Measurements from ENCODE around the gene CPSF4.

CPSF4 gene

DNA sequence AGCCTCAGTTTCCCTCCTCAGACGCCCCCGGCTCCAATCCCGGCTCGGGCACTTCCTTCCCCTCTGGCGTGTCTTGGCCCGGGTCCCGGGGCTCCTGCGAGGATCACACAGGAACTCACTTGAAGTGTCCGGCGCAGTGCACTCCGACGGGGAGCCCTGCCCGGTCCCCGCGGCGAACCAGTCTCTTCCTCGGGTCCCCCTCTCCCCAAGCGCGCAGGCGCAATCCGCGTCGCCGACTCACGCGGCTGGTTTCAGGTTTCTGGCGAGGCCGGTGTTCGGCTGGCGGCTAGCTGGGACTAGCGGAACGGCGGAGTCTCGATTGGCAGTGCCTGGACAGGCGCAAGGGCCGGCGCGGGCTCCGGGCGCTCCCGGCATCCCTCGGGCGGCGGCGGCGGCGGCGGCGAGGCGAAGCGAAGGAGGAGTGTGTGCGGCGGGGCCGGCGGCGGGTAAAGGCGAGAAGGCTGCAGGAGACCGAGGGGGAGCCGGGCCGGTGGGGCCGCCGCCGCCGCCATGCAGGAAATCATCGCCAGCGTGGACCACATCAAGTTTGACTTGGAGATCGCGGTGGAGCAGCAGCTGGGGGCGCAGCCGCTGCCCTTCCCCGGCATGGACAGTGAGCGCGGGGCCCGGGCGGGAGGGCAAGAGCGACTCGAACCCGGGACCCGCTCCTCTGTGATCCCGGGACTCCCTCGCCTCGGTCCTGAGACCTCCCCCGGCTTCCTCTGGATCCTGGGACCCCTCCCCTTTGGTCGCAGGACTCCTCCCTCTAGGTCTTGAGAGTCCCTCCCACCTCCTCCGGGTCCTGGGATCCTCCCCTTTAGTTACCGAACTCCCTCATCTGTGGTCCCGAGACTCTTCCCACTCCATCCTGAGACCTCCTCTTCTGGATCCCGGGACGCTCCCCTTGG is at the start of gene CPSF4, which contains the start of gene PTCD1:
TSS of gene CPSF4 (plus strand) at position 371 of the 908 bp plus-strand sequence. CDS start at position 511, 140 bp downstream.
TSS of gene PTCD1 (minus strand) at position 226 of the 908 bp plus-strand sequence. CDS start 3,556 bp downstream, outside the sequence.
- DNase-seq (ENCODE audit: low read depth, low spot score), result peak; percentile 85

DNA sequence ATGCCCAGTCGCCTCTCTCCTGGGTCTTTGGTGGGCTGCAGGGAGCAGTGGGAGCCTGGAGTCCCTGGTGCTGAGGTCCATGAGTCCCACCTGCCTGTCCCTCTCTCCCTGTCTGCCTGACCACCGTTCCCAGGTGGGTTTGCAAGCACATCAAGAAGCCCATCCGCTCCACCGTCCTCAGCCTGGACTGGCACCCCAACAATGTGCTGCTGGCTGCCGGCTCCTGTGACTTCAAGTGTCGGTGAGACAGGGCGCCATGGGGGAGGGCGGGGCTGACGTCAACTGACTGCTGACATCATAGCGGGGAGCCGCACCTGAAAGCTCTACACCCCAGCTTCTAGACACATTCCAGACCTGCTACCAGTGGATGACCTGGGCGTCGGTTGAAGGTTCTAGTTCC is 49.0 kb upstream of the CPSF4 start:
- no peak for DNase-seq (ENCODE audit: low read depth, low spot score)

DNA sequence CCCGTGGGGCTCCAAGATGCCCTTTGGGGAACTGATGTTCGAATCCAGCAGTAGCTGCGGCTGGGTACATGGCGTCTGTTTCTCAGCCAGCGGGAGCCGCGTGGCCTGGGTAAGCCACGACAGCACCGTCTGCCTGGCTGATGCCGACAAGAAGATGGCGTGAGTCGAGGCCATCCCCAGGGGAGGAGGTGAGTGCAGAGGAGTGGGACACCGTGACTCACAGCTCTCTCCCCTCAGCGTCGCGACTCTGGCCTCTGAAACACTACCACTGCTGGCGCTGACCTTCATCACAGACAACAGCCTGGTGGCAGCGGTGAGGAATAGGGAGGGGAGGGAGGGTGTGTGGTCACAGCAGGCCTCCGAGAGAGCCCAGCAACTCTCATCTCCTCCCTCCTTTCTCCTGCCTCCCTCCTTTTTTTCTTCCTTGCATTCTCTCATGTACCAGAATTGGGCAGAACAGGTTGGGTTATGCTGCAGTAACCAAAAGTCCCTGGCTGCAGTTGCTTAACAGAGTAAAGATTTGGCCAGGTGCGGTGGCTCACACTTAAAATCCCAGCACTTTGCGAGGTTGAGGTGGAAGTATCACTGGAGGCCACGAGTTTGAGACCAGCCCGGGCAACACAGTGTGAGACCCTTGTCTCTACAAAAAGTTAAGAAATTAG is 47.7 kb upstream of the CPSF4 start:
- DNase-seq (ENCODE audit: low read depth, low spot score), result no peak

DNA sequence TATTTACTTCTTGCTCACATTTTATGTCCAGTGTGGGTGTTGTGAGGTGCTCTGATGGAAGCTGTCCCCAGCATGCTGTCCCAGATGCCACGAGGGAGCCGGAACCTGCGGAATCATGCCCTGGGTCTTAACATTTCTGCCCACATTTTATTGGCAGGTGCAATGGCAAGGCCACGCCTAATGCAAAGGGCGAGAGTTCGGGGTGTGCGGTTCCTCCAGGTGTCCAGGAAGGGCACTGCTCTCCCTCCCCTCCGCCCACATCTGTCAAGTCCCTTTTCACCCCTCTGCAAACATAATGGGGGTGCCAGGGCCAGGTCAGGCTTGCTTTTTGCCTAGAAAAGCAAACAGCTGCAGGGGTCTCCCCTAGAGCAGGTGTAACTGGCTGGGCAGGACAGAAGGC is 46.7 kb upstream of the CPSF4 start:
- DNase-seq (ENCODE audit: low read depth, low spot score), result no peak

DNA sequence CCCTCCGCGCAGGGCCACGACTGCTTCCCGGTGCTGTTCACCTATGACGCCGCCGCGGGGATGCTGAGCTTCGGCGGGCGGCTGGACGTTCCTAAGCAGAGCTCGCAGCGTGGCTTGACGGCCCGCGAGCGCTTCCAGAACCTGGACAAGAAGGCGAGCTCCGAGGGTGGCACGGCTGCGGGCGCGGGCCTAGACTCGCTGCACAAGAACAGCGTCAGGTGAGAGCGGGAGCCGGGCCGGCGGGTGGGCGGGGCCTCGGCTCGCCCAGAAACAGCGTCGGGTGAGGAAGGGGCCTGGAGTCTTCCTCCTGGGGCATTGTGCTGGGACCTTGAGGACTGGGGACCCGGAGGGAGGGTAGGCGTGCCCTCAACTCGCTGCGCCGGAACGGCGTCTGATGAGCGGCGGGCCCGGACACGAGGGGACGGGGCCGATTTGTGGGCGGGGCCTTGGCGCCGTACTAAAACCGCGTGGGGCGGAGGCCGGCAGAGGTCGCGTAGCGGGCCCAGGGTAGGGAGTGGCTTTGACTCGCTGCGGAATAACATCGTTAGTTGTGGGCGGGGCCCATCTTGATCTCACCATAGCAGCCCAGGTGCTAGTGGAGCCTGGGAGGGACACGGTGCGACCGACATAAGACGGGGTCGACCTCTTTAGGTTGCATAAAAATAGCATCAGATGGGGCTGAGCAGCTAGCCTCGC is 45.9 kb upstream of the CPSF4 start:
- DNase-seq (ENCODE audit: low read depth, low spot score), result no peak

DNA sequence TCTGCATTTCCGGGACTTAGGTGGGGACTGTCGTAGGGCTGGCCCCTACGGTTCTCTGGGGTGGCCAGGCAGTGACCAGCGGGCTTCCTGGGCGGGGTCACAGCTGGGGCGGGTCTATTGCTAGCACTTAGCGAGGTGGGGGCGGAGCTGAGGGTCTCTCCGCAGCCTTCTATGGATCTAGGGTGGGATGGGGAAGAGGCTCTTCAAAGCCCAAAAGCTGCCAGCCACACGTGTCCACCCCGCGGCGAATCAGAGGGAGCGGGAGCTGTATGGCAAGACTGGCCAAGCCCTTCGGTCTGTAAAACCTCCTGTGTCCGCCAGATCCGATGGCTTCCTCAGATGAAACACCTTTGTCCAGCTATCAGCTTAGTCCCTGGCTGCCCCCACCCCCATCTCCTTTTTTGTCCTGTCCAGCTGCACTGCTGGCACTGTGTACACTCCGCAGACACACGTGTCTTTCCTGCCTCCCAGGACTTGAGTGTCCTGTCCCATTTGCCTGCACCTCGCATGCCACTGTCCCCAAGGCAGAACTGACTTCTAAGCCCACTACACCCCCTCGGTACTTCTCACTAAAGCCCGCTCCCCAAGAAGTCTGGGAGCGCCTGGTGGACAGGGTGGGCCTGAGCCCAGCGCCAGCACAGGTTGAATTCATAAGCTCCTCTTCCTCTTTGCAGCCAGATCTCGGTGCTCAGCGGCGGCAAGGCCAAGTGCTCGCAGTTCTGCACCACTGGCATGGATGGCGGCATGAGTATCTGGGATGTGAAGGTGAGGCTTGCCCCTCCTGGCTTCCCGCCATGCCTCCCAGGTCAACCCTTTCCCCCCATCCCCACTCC is 45.2 kb upstream of the CPSF4 start:
- no peak for DNase-seq (ENCODE audit: low read depth, low spot score)

DNA sequence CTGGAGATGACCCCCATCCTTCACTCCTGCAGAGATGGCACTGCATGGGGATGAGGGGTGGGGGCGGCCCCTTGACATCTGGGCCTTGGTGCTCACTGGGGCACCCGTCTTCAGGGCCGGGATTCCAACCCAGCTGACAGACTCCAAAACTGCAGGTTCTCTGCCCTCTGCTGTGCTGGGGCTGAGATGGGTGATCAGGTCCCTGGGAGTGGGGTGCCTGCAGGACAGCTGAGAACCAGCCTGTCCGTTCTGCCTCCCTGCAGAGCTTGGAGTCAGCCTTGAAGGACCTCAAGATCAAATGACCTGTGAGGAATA is 44.6 kb upstream of the CPSF4 start:
- DNase-seq (ENCODE audit: low read depth, low spot score), result no peak

DNA sequence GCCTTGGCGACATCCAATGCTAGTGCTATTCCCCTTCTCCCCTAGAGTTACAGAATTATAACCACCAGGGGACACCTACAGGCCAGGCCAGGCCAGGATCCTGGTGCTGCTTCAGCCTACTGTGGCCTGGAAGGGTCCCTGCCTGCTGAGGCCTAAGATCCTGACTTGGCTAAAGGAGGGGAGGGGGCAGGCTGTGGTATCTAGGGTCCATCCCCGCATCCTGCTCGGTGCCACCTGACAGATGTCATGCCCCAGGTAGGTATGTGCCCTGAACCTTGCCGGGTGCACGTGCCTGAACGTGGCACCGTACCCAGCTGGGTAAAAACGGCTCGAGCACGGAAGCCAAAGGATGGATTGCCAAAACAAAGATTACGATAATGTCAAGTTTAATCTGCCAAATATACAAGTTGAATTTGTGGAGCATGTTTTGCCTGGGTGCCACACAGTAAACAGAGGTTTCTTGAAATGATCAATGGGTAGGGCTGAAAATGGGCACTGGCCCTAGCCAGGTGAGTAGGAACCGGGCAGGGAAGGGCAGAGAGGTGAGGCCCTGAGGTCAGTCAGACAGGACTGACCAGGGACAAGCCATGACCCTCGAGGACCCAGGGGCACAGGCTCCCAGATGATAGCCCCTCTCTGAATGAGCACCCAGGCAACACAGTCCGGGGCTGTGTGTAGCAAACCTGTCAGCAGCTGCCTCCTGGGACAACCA is 43.0 kb upstream of the CPSF4 start:
- DNase-seq (ENCODE audit: low read depth, low spot score), result no peak

DNA sequence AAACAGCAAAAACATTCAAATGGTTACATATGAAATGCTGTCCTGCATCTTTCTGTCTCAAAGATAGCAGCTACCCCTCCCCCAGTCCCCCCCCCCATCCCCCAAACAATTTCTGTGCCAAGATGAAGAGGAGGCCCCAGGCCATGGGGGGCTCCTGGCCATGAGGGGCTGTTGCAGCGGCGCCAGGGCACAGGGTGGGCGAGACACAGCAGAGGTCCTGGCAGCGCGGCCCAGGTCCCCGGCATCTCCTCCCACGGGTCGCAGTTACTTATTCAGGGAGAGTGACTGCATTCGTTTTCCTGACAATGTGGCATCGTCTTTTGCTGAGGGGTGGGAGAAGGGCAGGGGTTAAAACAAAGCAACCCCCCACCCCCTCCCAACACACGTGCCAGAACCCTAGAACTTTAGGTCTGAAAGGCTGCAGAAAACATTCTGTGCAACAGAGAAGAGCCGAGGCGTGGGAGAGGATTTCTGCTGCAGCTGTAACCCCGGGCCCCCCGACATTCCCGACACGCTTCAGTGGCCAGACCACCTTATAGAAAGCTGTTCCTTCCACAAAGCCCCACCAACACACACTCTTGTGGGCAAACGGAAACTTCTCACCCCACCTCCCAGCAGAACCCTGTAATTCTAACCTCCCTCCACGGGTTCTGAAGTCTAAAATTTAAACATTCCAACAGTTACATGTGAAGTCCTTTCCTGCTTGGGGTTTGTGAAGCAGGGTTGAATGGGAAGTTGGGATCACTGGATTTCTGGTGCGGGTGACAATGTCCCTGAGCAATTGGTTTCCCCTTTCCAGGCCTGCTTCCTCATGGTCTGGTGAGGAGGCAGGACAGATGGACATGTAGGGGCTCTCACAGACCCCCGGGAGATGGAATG is 42.1 kb upstream of the CPSF4 start:
- DNase-seq (ENCODE audit: low read depth, low spot score), result no peak

DNA sequence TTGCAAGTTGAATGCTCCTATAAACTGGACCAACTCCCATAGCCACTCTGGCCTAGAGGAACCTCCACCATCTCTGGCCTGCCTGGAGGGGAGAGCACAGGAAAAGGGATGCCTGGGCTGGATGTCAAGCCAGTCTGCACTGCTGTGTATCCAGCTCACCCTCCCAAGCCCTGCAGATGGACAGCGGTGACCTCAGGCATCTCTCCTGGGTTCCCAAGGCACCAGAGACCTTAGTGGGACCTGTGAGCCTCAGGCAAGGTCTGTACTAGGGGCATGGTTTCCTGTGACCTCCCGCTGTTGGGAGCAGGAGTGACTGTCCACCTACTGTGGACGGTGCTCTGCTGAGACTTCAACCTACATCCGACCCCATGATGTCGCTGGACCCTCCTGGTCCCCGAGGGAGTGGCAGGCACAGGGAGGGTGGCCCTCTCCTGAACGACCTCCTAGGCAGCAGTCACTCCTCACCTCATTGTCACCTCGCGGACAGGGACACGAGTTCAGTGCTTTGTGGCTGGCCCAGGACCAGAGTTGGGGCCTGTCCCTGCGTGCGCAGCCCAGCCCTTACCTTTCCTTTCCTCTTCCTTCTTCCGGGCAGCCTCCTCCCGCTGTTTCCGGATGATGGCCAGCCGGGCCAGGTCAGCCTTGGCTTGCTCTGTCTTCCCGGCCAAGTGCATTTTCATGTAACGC is 41.3 kb upstream of the CPSF4 start:
- no peak for DNase-seq (ENCODE audit: low read depth, low spot score)

DNA sequence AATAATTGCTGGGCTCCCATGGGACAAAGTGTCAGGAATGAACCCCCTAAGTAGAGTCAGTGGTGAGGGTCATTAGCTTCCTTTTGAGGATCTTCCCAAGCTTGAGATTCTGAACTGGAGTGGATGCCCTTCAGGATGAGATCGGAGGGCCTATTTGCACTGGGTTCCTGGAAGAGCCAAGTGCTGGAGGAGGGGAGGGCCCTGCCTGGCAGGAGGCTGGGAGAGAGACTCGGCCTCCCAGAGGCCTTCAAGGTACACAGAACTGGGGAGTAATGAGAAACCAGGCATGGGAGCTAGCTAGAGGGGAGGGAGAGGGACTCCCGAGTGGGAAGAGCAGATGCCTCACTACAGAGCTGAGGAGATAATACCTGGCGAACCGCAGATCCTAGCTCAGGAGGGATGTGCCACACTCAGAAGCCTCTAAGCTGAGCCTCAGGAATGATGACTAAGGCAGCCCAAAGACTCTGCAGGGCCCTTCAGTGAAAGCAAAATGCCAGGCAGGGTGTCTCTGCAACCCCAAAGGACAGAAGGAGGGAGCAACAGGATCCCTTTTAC is 39.8 kb upstream of the CPSF4 start:
- no peak for DNase-seq (ENCODE audit: low read depth, low spot score)

DNA sequence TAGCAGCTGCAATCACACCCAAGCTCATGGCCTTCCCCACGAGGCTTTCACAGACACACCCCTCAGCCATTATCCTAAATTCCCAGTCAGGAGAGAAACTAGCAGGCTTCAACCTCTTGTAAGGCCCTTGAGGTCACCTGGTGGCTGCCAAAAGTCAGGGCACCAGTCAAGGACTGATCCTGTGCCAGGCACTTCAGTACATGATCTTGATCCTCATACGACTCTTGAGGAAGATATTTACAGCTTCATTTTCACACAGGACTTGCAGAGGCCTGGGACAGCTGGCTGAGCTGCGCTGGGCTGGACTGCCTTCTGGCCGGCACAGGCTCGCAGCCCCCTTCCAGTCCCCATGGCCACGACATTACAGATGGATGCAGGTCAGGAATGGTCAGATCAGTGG is 39.1 kb upstream of the CPSF4 start:
- DNase-seq (ENCODE audit: low read depth, low spot score), result no peak

DNA sequence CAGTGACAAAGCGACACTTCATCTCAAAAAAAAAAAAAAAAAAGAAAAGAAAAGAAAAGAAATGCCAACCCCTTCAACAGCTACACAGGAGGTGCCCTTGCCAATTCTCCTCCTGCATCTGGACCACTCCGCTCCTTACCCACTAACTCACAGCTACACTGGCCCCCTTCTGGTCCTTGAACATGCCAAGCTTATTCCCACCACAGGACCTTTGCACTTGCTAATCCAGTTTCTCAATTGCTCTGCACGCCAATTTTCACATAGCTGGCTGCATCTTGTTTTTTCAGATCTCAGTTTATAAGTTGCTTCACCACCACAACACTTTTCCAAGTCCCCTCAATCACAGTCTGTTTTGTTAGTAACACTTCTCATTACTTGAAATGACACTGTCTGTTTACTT is 35.9 kb upstream of the CPSF4 start:
- no peak for DNase-seq (ENCODE audit: low read depth, low spot score)

DNA sequence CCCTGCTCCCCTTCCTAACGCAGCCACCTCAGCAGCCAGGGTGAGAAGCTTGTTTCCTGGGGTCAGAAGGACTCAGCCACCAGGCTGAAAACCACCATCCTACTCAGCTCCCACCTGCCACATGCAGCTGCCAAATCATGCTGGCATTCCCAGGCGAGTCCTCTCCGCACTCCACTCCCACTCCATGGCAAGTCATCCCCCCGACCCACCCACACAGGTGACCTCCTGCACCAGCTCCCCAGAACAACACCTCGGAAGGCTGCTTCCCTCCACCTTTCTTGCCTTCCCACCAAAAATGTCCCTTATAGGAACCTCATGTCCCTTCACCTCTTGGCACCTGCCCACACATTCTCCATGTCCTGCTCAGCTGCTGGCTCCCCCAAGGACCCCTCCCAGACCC is 35.0 kb upstream of the CPSF4 start:
- no peak for DNase-seq (ENCODE audit: low read depth, low spot score)

DNA sequence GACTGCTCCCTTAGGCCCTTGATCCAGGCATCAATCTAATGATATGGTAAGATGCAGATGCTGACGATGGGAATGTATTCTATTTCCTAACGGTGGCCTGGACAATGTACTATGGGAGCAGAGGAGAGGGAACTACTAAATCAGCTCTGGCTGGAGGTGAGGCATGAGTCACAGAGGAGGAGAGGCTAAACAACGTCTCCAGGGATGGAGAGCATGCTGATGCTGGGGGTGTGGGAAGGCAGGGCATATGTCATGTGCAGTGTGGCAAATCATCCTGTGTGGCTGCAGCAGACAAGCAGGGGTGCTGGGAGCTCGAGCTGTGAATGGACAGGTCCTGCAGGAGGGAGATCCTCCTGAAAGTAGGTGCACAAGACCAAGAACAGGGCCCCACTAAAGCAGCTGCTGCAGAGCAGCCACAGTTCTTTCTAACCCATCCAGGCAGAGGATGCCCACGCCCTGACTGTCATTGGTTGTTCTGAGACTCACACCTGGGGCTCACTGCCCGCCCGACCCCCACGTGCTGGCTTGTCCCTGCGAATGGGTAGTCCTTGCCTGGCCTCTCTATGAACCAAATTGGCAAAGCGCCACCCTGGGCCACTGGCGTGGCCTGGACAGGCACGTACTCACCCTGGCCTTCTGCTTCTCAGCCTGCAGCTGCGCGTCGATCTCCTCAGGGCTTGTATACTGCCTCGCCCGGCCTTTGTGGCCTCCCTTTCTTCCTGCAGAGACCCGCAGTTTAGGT is 34.3 kb upstream of the CPSF4 start:
- DNase-seq (ENCODE audit: low read depth, low spot score), result no peak

DNA sequence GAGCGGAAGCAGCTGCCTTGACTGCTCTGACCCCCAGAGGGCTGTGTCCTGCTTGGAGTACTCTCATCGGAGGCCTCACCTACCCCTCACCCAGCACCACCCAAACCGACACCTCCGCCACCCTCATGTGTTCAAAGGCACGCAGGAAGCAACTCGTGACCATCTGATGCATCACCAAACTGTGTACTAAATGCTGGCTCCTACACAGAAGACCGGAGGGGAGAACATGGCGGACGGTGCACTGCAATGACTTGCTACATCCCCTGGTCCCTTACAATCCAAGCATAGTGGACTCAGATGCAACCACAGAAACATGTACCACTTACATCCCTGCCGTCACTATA is 33.8 kb upstream of the CPSF4 start:
- DNase-seq (ENCODE audit: low read depth, low spot score), result no peak

DNA sequence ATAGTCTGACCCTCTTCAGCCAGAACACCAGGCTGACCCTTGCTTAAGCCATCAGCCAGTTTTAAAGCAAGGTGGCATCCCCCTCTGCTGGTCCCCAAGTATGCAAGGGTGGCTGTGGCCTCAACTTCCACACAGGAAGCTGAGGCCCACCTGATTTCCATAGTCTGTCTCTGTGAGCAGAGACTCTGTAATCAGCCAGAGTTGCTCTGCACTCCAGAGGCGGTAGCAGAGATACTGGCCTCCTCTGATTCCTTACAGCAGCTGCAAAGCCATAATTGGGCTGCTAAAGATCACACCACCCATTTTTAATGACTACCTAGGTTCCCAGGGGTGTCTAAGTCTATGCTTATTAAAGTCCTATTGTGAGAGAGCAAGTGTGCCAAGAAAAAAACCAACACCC is 32.2 kb upstream of the CPSF4 start:
- DNase-seq (ENCODE audit: low read depth, low spot score), result no peak

DNA sequence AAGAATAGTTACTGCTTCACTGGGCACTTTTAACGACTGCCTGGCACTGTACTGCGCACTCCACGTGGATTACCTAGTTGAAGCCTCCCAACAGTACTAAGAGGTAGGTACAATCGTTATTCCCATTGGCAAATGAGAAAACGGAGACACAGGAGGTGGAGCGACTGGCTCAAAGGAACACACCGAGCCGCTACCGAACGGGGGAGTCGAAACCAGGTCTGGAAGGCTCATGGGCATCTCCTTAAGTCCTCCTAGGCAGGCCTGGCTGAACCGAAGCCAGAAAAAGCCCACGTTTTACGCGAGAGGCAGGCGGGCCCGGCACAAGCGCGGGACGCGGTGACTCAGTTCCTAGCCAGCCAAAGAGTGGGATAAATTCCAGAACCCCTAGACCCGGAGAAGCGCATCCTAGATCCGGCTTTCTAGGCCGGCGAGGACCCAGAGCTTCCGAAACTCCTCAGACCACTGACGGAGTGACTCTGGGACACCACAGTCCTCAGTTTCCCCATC is 30.8 kb upstream of the CPSF4 start:
- DNase-seq (ENCODE audit: low read depth, low spot score), result no peak
